SK-N-SH (cell line): ENCODE measurements around the gene FAM131A. TPM values are rescaled to one million over a fixed set of nuclear protein-coding genes. Genes with fewer than 3 reads are reported as not detected.

Experiments
- CTCF ChIA-PET: fragments of 300-600, 350-600 bp; formaldehyde crosslinking; extraction: SDS; loops from one replicate; lab custom pipeline; 2021; lab: Yijun Ruan, JAX
- POLR2A ChIA-PET: fragments of 350-600 bp; sonication (Branson Sonifier 250); formaldehyde crosslinking; extraction: SDS; loops from one replicate; lab custom pipeline; 2020; ENCODE audit warnings: antibody characterized with exemption, inconsistent platforms; lab: Yijun Ruan, JAX
- DNase-seq: peaks from one replicate; pipeline ENCODE4 v3.0.0; 2012
- H2AFZ ChIP-seq: fragments of 200-600 bp; sonication (generic); 2 replicates; pipeline ENCODE4 v1.8.1; 2016; ENCODE audit warnings: antibody characterized with exemption, mild to moderate bottlenecking, low read depth
- H3F3A ChIP-seq: fragments of 200-600 bp; sonication (generic); replicated peaks from 2 replicates; pipeline ENCODE3; 2016; ENCODE audit warnings: antibody characterized with exemption, mild to moderate bottlenecking; ENCODE audit not compliant: insufficient read depth
- H3K27ac ChIP-seq, 2 experiments: fragments of 200-500 bp in 1 of 2; fragments of 200-600 bp in 1 of 2; sonication (Bioruptor generic) in 1 of 2; sonication (generic), shearing (Covaris generic) in 1 of 2; 2 replicates each; pipeline versions ENCODE4 v1.5.1 to v1.6.1; 2014 to 2016; ENCODE audit warnings: low read depth in 2 of 2, inconsistent platforms in 1 of 2, low read length in 1 of 2, mild to moderate bottlenecking in 1 of 2, mixed read lengths in 1 of 2
- H3K27me3 ChIP-seq: fragments of 200-600 bp; sonication (generic), shearing (Covaris generic); 2 replicates; pipeline ENCODE4 v1.6.1; 2016; ENCODE audit warnings: mixed run types; ENCODE audit not compliant: insufficient read depth
- H3K36me3 ChIP-seq, 2 experiments: fragments of 200-500 bp in 1 of 2; fragments of 200-600 bp in 1 of 2; sonication (Bioruptor generic) in 1 of 2; sonication (generic) in 1 of 2; replicated peaks in 1 of 2; 2 replicates each; pipeline versions ENCODE3 to v1.5.1; 2014 to 2016; ENCODE audit warnings: low read length in 1 of 2, mild to moderate bottlenecking in 1 of 2; ENCODE audit not compliant: insufficient read depth in 2 of 2, control insufficient read depth in 1 of 2
- H3K4me1 ChIP-seq, 2 experiments: fragments of 200-500 bp in 1 of 2; fragments of 200-600 bp in 1 of 2; sonication (Bioruptor generic) in 1 of 2; sonication (generic), shearing (Covaris generic) in 1 of 2; 2 replicates each; pipeline versions ENCODE4 v1.5.1 to v1.6.1; 2014 to 2016; ENCODE audit warnings: low read depth in 1 of 2, low read length in 1 of 2, mixed run types in 1 of 2; ENCODE audit not compliant: insufficient read depth in 2 of 2, control insufficient read depth in 1 of 2
- H3K4me2 ChIP-seq: fragments of 200-600 bp; sonication (generic), shearing (Covaris generic); 2 replicates; pipeline ENCODE4 v1.6.1; 2017; ENCODE audit warnings: mixed run types
- H3K4me3 ChIP-seq, 2 experiments: fragments of 200-500 bp in 1 of 2; fragments of 200-600 bp in 1 of 2; sonication (Bioruptor generic) in 1 of 2; sonication (generic), shearing (Covaris generic) in 1 of 2; 2 replicates each; pipeline versions ENCODE4 v1.5.1 to v1.8.1; 2014 to 2016; ENCODE audit warnings: low read depth in 2 of 2, inconsistent platforms in 1 of 2, low read length in 1 of 2, mild to moderate bottlenecking in 1 of 2, mixed read lengths in 1 of 2, moderate library complexity in 1 of 2
- H3K79me2 ChIP-seq: fragments of 200-600 bp; sonication (generic); 2 replicates; pipeline ENCODE4 v1.8.1; 2017; ENCODE audit warnings: mild to moderate bottlenecking; ENCODE audit not compliant: insufficient read depth
- H3K9ac ChIP-seq: fragments of 200-600 bp; sonication (generic); 2 replicates; pipeline ENCODE4 v1.6.1; 2017; ENCODE audit warnings: mixed run types
- H3K9me2 ChIP-seq: fragments of 200-600 bp; sonication (generic); 2 replicates; pipeline ENCODE4 v1.6.1; 2017; ENCODE audit warnings: mixed run types
- H3K9me3 ChIP-seq: fragments of 200-600 bp; sonication (generic); 2 replicates; pipeline ENCODE4 v1.6.1; 2017; ENCODE audit warnings: mixed run types, mild to moderate bottlenecking, moderate library complexity
- H4K20me1 ChIP-seq: fragments of 200-600 bp; sonication (generic); 2 replicates; pipeline ENCODE4 v1.6.1; 2017; ENCODE audit warnings: mild to moderate bottlenecking, mixed run types; ENCODE audit not compliant: insufficient read depth
- CTCF ChIP-seq: fragments of 200-600 bp; sonication (generic); IDR thresholded peaks from 2 replicates; pipeline ENCODE4 v1.6.1; 2017; ENCODE audit warnings: antibody characterized with exemption, mild to moderate bottlenecking, moderate library complexity
- FOXM1 ChIP-seq: IDR thresholded peaks from 2 replicates; pipeline ENCODE4 v1.4.0; 2012; ENCODE audit warnings: low read depth, mild to moderate bottlenecking
- GATA2 ChIP-seq: sonication (generic); formaldehyde crosslinking; IDR thresholded peaks from 2 replicates; pipeline ENCODE4 v1.5.0; 2020; ENCODE audit warnings: mild to moderate bottlenecking, missing genetic modification reagents
- NFIC ChIP-seq: IDR thresholded peaks from 2 replicates; pipeline ENCODE4 v1.4.0; 2012; ENCODE audit warnings: borderline replicate concordance
- RFX5 ChIP-seq: IDR thresholded peaks from 2 replicates; pipeline ENCODE4 v1.6.1; 2012; ENCODE audit warnings: mild to moderate bottlenecking, improper control_type of control experiment, low read length
- YY1 ChIP-seq: IDR thresholded peaks from 2 replicates; pipeline ENCODE4 v1.4.0; 2012; ENCODE audit warnings: low read depth, mild to moderate bottlenecking
- WGBS: methylation state at CpG from one replicate; pipeline ENCODE4 v1.1.6; 2017; ENCODE audit warnings: low lambda C conversion rate; 5-methylcytosine and 5-hydroxymethylcytosine counted together
- polyA plus RNA-seq, 3 experiments: library from polyadenylated mRNA; depleted of rRNA; stranded (reverse); fragments of >200 nt; gene quantifications; 2 replicates each; pipeline ENCODE4 v1.2.3, GENCODE V29; 2012

FAM131A gene
- polyA plus RNA-seq, 1 of the 3 experiments (the other 2 are of a cell fraction): 31.6 TPM

DNA sequence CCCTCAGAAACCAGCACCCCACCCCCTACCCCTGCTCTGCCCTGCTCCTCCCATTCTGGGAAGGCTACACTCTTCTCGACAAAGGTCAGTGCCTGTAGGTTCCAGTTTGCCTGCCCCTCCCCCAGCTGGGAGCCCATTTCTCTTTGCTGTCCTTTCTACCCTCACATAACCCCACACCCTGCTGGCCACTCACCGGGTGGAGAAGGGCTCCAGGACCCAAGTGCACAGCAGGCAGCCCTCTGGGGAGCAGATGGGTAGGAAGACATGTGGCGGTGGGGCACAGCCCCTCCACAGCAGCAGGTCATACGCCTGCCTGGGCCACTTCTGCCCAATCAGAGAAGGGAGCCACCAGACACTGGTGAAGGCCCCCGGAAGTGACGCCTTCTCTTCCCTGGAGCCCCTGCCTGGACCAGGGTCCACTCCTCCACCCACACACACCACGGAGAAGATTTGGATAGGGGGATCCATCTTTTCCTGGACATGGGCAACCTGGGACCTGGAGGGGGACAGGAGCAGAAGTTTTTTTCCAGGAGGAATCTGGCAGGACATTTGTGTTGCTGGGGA lies 40.6 kb downstream of the FAM131A start, which contains the start of gene THPO:
Gene THPO, minus strand, starts transcription at position 326 of the 564 bp plus-strand sequence. CDS start 1,948 bp downstream, outside the sequence.
- no peaks in the 10 kb centered on the region for H3K36me3 ChIP-seq
- no peaks in the 10 kb centered on the region for H4K20me1 ChIP-seq
- H3K9me3 ChIP-seq: no peaks in the 10 kb centered on the region
- TF ChIP-seq RFX5 (no peak), FOXM1 (no peak), YY1 (no peak), CTCF (no peak)
- H3K27ac ChIP-seq: no peak within 1 kb of the TSS
- H3K9me2 ChIP-seq: no peaks in the 10 kb centered on the region
- H3K9ac ChIP-seq: no peak within 1 kb of the TSS
- CTCF ChIA-PET: interaction anchor here (0.6 to 2.3 kb wide), 3 partner anchors 39 to 136 kb away, joined by 3 to 10 read pairs (median 5); no protein-coding TSS in a partner anchor
- no peak within 1 kb of the TSS for H3K4me3 ChIP-seq
- H3K4me2 ChIP-seq: no peak within 1 kb of the TSS; the same call in 1 of the 2 replicates
- H3K79me2 ChIP-seq: no peaks in the 10 kb centered on the region
- WGBS: 79% methylated on average over 7 of the region's 7 CpGs
- peaks cover 4% of the 10 kb centered on the region for H3F3A ChIP-seq
- H2AFZ ChIP-seq: no peak within 1 kb of the TSS
- no peak for DNase-seq
- peaks cover 0 to 12% of the 10 kb centered on the region in 2 experiments; a peak in 1 of 4 replicates for H3K4me1 ChIP-seq
- peaks cover 7% of the 10 kb centered on the region; the same call in 1 of the 2 replicates for H3K27me3 ChIP-seq
- POLR2A ChIA-PET: no interaction called here

GRCh38 chr3:184378651-184379357 lies 41.4 kb downstream of the FAM131A start:
- H3K4me3 ChIP-seq: no peak overlapping the region
- H3K36me3 ChIP-seq: no peaks in the 10 kb centered on the region
- POLR2A ChIA-PET: no interaction called here
- no peaks in the 10 kb centered on the region for H3K9me2 ChIP-seq
- no peaks in the 10 kb centered on the region for H4K20me1 ChIP-seq
- H3F3A ChIP-seq: peaks cover 4% of the 10 kb centered on the region
- H3K9ac ChIP-seq: no peak overlapping the region
- WGBS: 78% methylated on average over 7 of the region's 10 CpGs
- H3K4me2 ChIP-seq: no peak overlapping the region; the same call in 1 of the 2 replicates
- H3K79me2 ChIP-seq: no peaks in the 10 kb centered on the region
- no peak overlapping the region for H3K27ac ChIP-seq
- peaks cover 7% of the 10 kb centered on the region; the same call in 1 of the 2 replicates for H3K27me3 ChIP-seq
- TF ChIP-seq GATA2 (CRISPR knock-in tag) (peak; percentile 31; the same call in 1 of the 2 replicates), NFIC (no peak)
- H3K9me3 ChIP-seq: no peaks in the 10 kb centered on the region
- no peak overlapping the region for H2AFZ ChIP-seq
- DNase-seq: no peak
- CTCF ChIA-PET: interaction anchor here (1.0 to 2.3 kb wide), 4 partner anchors 25 to 171 kb away, joined by 3 to 10 read pairs (median 4); no protein-coding TSS in a partner anchor
- peaks cover 0 to 12% of the 10 kb centered on the region in 2 experiments; a peak in 1 of 4 replicates for H3K4me1 ChIP-seq
